GM12801 (cell line): ENCODE measurements around the gene GPN2.

ENCODE experiments used
- TF ChIP-seq, protein P1 (sequence below): IDR thresholded peaks from one replicate; pipeline ENCODE4 v1.5.1; 2011; ENCODE audit warnings: control low read depth; ENCODE audit not compliant: insufficient read length; ENCODE audit errors: extremely low read depth

The GPN2 gene

DNA sequence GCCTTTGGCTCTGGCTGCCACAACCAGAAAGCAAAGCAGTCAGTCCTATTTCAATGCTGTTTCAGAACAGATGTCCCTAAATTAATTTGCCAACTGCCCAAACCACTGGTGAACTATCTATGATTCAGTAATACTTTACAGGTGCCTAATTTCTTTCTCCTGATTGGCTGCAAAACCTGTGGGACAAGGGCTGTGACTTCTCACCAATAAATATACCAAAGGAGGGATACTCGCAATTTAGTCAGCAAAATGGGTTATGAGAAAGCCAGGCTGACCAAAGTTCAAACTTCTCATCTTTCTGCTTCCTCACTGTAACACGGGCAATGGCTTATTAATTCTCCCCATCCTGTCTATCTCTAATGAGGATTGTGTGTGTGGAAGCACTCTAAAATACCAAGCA lies 12.8 kb downstream of the GPN2 start:
- TF ChIP-seq, protein P1, sequence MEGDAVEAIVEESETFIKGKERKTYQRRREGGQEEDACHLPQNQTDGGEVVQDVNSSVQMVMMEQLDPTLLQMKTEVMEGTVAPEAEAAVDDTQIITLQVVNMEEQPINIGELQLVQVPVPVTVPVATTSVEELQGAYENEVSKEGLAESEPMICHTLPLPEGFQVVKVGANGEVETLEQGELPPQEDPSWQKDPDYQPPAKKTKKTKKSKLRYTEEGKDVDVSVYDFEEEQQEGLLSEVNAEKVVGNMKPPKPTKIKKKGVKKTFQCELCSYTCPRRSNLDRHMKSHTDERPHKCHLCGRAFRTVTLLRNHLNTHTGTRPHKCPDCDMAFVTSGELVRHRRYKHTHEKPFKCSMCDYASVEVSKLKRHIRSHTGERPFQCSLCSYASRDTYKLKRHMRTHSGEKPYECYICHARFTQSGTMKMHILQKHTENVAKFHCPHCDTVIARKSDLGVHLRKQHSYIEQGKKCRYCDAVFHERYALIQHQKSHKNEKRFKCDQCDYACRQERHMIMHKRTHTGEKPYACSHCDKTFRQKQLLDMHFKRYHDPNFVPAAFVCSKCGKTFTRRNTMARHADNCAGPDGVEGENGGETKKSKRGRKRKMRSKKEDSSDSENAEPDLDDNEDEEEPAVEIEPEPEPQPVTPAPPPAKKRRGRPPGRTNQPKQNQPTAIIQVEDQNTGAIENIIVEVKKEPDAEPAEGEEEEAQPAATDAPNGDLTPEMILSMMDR = no peak

DNA sequence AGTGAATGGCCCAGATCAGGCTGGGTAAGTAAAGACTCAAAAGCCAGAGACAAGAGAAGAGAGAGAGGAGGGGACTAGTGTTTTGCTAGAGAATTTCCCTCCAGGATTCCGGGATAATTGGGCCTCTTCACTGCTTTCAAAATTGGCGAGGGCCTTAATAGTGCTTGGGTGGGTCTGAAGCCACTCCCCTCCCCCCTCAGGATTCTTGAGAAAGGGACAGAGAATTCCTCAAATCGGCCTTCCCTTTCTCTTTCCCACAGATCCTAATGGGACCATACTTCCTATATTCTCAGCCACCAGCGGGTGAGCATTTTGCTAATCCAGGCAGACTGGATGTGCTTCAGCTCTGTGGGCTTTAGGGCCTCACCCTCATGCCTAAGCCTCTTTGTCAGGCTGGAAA lies 15.2 kb downstream of the GPN2 start:
- TF ChIP-seq, protein P1 = no peak

DNA sequence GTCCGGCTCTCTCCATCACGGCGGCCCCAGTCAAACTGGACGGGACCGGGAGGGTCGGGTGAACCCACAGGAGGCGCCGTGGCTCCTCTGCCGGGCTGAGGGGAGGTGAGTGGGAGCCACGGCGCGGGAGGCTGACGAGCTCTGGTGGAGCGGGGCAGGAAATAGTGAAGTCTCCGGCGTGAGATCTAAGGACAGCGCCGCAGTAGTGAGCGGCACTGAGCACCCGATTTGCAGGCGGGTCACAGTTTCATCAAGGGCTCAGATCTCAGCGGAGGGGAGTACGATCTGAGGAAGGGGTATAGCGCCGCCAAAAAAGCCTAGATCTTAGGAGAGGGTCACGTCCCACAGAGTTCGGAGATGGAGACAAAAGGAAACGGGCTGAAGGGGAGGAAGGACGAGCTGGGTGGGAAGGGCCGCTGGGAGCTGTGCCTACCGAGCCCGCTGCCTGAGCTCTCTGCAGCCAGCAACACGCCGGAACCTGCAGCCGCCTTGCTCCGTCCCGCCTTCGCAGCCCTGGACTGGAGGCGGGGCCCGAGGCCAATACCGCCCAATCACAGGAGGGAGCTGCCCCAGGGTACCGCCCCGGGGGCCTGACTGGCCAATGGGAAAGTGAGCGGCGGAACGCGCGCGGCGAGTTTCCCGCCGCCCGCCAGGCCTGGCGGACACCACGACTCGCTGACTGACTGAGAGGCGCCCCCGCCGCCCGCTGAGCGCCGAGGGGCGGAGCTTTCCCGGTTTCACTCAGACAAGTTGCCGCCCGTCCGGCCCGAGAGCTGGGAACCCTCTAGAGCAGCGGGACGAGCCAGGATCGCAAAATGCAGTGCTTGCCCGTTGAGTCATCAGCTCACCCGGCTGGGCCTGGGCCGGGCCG lies 25.2 kb downstream of the GPN2 start:
- TF ChIP-seq, protein P1 = no peak

DNA sequence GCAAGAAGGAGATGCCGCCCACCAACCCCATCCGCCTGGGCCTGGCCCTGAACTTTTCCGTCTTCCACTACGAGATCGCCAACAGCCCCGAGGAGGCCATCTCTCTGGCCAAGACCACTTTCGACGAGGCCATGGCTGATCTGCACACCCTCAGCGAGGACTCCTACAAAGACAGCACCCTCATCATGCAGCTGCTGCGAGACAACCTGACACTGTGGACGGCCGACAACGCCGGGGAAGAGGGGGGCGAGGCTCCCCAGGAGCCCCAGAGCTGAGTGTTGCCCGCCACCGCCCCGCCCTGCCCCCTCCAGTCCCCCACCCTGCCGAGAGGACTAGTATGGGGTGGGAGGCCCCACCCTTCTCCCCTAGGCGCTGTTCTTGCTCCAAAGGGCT lies 26.4 kb downstream of the GPN2 start:
- TF ChIP-seq, protein P1 = no peak

DNA sequence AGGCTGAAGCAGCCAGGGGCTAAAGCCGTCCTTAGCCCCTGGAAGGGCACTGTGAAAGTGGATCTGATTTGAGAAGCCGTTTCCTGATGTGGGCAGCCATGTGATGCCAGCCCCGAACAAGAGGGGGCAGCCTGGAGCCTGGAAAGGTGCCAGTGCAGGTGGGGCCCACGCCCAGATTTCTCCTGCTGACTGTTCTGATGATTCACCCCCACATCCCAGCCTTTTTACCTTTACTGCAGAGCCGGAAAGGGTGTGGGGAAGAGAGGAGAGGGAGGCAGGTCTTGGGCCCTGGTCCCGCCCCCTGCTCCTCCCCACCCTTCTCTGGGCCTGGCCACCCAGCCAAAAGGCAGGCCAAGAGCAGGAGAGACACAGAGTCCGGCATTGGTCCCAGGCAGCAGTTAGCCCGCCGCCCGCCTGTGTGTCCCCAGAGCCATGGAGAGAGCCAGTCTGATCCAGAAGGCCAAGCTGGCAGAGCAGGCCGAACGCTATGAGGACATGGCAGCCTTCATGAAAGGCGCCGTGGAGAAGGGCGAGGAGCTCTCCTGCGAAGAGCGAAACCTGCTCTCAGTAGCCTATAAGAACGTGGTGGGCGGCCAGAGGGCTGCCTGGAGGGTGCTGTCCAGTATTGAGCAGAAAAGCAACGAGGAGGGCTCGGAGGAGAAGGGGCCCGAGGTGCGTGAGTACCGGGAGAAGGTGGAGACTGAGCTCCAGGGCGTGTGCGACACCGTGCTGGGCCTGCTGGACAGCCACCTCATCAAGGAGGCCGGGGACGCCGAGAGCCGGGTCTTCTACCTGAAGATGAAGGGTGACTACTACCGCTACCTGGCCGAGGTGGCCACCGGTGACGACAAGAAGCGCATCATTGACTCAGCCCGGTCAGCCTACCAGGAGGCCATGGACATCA lies 27.1 kb downstream of the GPN2 start, which contains the start of gene SFN:
TSS of gene SFN (plus strand) at position 369 of the 904 bp plus-strand sequence. CDS start at position 433, 64 bp downstream.
- TF ChIP-seq, protein P1 = no peak

DNA sequence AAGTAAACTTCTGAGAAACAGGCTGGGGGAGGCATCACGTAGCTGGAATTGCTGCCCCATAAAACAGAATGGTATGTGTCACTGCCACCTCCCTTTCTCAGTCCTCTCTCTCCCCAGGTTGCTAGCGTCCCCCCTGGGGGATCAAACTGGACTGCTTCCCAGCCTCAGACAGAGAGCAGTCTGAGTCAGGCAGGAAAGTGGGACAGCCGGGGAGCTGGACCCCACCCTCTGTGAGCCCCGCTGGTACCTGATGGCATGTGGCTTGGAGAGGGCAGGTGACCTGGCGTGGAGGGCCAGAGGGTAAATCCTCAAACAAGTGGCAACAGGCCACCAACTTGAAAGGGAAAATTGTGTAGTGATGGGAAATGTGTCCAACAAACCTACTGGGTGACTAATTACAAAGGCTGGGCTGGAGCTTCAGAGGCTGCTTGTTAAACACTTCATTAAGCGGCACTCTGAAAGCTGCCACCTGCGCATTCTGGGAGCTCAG lies 28.1 kb downstream of the GPN2 start:
- TF ChIP-seq, protein P1 = no peak

DNA sequence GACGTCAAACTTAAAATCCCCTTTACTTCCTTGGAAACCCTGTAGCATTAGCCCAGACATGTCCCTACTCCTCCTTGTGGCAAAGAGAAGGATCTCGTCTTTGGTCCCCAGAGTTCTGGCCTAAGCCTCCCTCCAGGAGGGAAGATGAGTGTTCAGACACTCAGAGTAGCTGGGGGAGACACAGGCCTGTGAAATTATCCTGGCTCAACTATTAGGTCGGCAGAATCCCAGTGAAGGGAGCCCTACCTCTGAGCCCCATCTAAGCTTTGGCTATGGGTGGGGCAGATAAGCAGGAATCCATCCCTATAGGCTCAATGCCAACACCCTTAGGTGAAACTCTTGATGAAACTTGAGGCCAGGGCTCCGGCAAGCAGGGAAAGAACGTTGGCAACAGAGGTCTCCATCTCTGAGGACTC lies 28.8 kb downstream of the GPN2 start:
- TF ChIP-seq, protein P1 = no peak
